Nephron progenitor cell (in vitro differentiated cells): ENCODE results near the gene SHISAL2B.

Experiments
- DNase-seq: peaks from one replicate; pipeline ENCODE4 v3.0.0; 2021
- H3K27ac Mint-ChIP-seq: 2 replicates; pipeline ENCODE4 v1.8.0; 2021; ENCODE audit warnings: mild to moderate bottlenecking, moderate library complexity, mixed read lengths
- H3K27me3 Mint-ChIP-seq: 2 replicates; pipeline ENCODE4 v1.8.0; 2021; ENCODE audit warnings: mild to moderate bottlenecking, low read depth, mixed read lengths; ENCODE audit not compliant: poor library complexity
- H3K36me3 Mint-ChIP-seq: 2 replicates; pipeline ENCODE4 v1.8.0; 2021; ENCODE audit warnings: low read depth, mixed read lengths
- H3K4me1 Mint-ChIP-seq: 2 replicates; pipeline ENCODE4 v1.8.0; 2021; ENCODE audit warnings: mixed read lengths
- H3K4me3 Mint-ChIP-seq: 2 replicates; pipeline ENCODE4 v1.8.0; 2021; ENCODE audit warnings: mild to moderate bottlenecking, moderate library complexity, mixed read lengths
- H3K9me3 Mint-ChIP-seq: 2 replicates; pipeline ENCODE4 v1.8.0; 2021; ENCODE audit warnings: mild to moderate bottlenecking, moderate library complexity, mixed read lengths
- CTCF ChIP-seq: fragments of 200-600 bp; sonication (generic); IDR thresholded peaks from 2 replicates; pipeline ENCODE4 v1.5.0; 2021; ENCODE audit warnings: antibody characterized with exemption

Gene SHISAL2B

GRCh38 chr5:64742821-64743220 lies 52.5 kb downstream of the SHISAL2B start:
- H3K36me3 Mint-ChIP-seq, result peaks cover 24% of the 10 kb centered on the region
- H3K4me3 Mint-ChIP-seq, result no peak overlapping the region
- no peaks in the 10 kb centered on the region for H3K27me3 Mint-ChIP-seq
- H3K9me3 Mint-ChIP-seq, result no peaks in the 10 kb centered on the region
- TF ChIP-seq CTCF, result no peak
- no peak for DNase-seq
- H3K4me1 Mint-ChIP-seq, result no peaks in the 10 kb centered on the region
- H3K27ac Mint-ChIP-seq, result no peak overlapping the region

GRCh38 chr5:64744914-64745313 lies 54.6 kb downstream of the SHISAL2B start:
- no peak for TF ChIP-seq CTCF
- Mint-ChIP-seq H3K9me3 (no peaks in the 10 kb centered on the region), H3K4me1 (peaks cover 3% of the 10 kb centered on the region), H3K27ac (no peak overlapping the region), H3K27me3 (no peaks in the 10 kb centered on the region), H3K36me3 (peaks cover 32% of the 10 kb centered on the region), H3K4me3 (no peak overlapping the region)
- no peak for DNase-seq

- Mint-ChIP-seq H3K9me3 (no peaks in the 10 kb centered on the region), H3K36me3 (peaks cover 32% of the 10 kb centered on the region), H3K27ac (no peak overlapping the region), H3K4me1 (peaks cover 11% of the 10 kb centered on the region), H3K27me3 (no peaks in the 10 kb centered on the region), H3K4me3 (no peak overlapping the region)
- no peak for DNase-seq
- TF ChIP-seq CTCF, result no peak
Measured at GRCh38 chr5:64746446-64746845, 56.1 kb downstream of the SHISAL2B start.

GRCh38 chr5:64749385-64749784 lies 59.1 kb downstream of the SHISAL2B start:
- no peak for TF ChIP-seq CTCF
- no peak overlapping the region for H3K4me3 Mint-ChIP-seq
- H3K27ac Mint-ChIP-seq, result no peak overlapping the region
- no peak for DNase-seq
- H3K9me3 Mint-ChIP-seq, result no peaks in the 10 kb centered on the region
- peaks cover 52% of the 10 kb centered on the region for H3K36me3 Mint-ChIP-seq
- peaks cover 11% of the 10 kb centered on the region for H3K4me1 Mint-ChIP-seq
- no peaks in the 10 kb centered on the region for H3K27me3 Mint-ChIP-seq

GRCh38 chr5:64754066-64754465 lies 63.8 kb downstream of the SHISAL2B start:
- Mint-ChIP-seq H3K36me3 (peaks cover 71% of the 10 kb centered on the region), H3K4me3 (no peak overlapping the region)
- TF ChIP-seq CTCF, result no peak

GRCh38 chr5:64758901-64759300 lies 68.6 kb downstream of the SHISAL2B start:
- Mint-ChIP-seq H3K9me3 (no peaks in the 10 kb centered on the region), H3K27me3 (no peaks in the 10 kb centered on the region), H3K27ac (no peak overlapping the region), H3K36me3 (peaks cover 52% of the 10 kb centered on the region), H3K4me1 (peaks cover 8% of the 10 kb centered on the region), H3K4me3 (no peak overlapping the region)
- DNase-seq, result no peak
- TF ChIP-seq CTCF, result no peak

More at GRCh38 chr5:64754066-64754465, 63.8 kb downstream of the SHISAL2B start:
- Mint-ChIP-seq H3K27ac (no peak overlapping the region), H3K9me3 (no peaks in the 10 kb centered on the region), H3K27me3 (no peaks in the 10 kb centered on the region), H3K4me1 (peaks cover 11% of the 10 kb centered on the region)
- no peak for DNase-seq
